Measurements from ENCODE around the gene NEO1. TPM values are rescaled to one million over a fixed set of nuclear protein-coding genes. Genes with fewer than 3 reads are reported as not detected.

The NEO1 gene
- total RNA-seq, 1 experiment from 2014 or later: 41.8 TPM

- Mint-ChIP-seq H3K9me3 (no peaks in the 10 kb centered on the region; a peak in 1 of 5 replicates), H3K4me3 (no peak overlapping the region), H3K36me3 (ENCODE audit: insufficient read depth in 1 of 3, low read depth in 3 of 3) (peaks cover 15 to 47% (median 32%) of the 10 kb centered on the region in 3 experiments), H3K27ac (peak overlapping the region in 2 of 3 experiments; percentile 48 to 51; a peak in 3 of 7 replicates), H3K4me1 (peaks cover 7 to 12% of the 10 kb centered on the region in 2 experiments; a peak in 3 of 4 replicates), H3K27me3 (ENCODE audit: low read depth) (no peaks in the 10 kb centered on the region)
- H2AFZ ChIP-seq (ENCODE audit: low read length): no peak overlapping the region
- H3K56ac ChIP-seq (ENCODE audit: insufficient read length, low read depth, low read length): no peak overlapping the region
- H3K23ac ChIP-seq (ENCODE audit: insufficient read length, low read depth, low read length): no peak overlapping the region
- H2BK5ac ChIP-seq (ENCODE audit: insufficient read length, low read length): no peak overlapping the region
- H3K4ac ChIP-seq (ENCODE audit: low read depth, low read length): no peak overlapping the region
- H3K27me3 ChIP-seq (ENCODE audit: insufficient read depth, low read length): no peaks in the 10 kb centered on the region
- no peak overlapping the region for H3K18ac ChIP-seq (ENCODE audit: insufficient read length, low read depth, low read length)
- no CpG with 5 or more reads among the region's 12 CpGs for WGBS (ENCODE audit: extremely low coverage, insufficient read length, low lambda C conversion rate)
- H3K4me1 ChIP-seq (ENCODE audit: insufficient read depth, low read length): no peaks in the 10 kb centered on the region
- H3K23me2 ChIP-seq (ENCODE audit: insufficient read length, low read depth, low read length, poor library complexity, severe bottlenecking): no peaks in the 10 kb centered on the region
- no peak overlapping the region for H2BK15ac ChIP-seq (ENCODE audit: low read depth, low read length)
- no peak overlapping the region for H3K9ac ChIP-seq (ENCODE audit: extremely low read depth, insufficient read length, low read length)
- no peak overlapping the region for H3K27ac ChIP-seq (ENCODE audit: insufficient read length, low read depth, low read length)
- no peaks in the 10 kb centered on the region for H4K20me1 ChIP-seq (ENCODE audit: control insufficient read depth, insufficient read depth, insufficient read length)
- DNase-seq: no peak
- H2BK12ac ChIP-seq (ENCODE audit: insufficient read length, low read depth, low read length): no peak overlapping the region
- no peaks in the 10 kb centered on the region for H3K9me3 ChIP-seq (ENCODE audit: control insufficient read depth, low read depth, low read length)
- H4K91ac ChIP-seq (ENCODE audit: insufficient read length, low read depth, low read length): no peak overlapping the region
- no peaks in the 10 kb centered on the region for H3K79me2 ChIP-seq (ENCODE audit: insufficient read depth, low read length)
- H3K4me2 ChIP-seq (ENCODE audit: insufficient read depth, insufficient read length, low read length): no peak overlapping the region
- no peak overlapping the region for H3T11ph ChIP-seq (ENCODE audit: low read length)
- H3K14ac ChIP-seq (ENCODE audit: insufficient read depth, low read length): no peak overlapping the region
- no peak overlapping the region for H2AK5ac ChIP-seq (ENCODE audit: insufficient read length, low read length)
- no peak overlapping the region for H4K8ac ChIP-seq (replicated peaks; ENCODE audit: insufficient read length, low read depth, low read length)
- H4K5ac ChIP-seq (ENCODE audit: insufficient read length, low read depth, low read length): no peak overlapping the region
- no peak overlapping the region for H2BK20ac ChIP-seq (ENCODE audit: low read depth, low read length, poor library complexity, severe bottlenecking)
- no peak overlapping the region for H2BK120ac ChIP-seq (ENCODE audit: low read depth, low read length, poor library complexity, severe bottlenecking)
- H3K79me1 ChIP-seq (ENCODE audit: insufficient read depth, low read depth, low read length, poor library complexity, severe bottlenecking): no peaks in the 10 kb centered on the region
- TF ChIP-seq, protein P1, sequence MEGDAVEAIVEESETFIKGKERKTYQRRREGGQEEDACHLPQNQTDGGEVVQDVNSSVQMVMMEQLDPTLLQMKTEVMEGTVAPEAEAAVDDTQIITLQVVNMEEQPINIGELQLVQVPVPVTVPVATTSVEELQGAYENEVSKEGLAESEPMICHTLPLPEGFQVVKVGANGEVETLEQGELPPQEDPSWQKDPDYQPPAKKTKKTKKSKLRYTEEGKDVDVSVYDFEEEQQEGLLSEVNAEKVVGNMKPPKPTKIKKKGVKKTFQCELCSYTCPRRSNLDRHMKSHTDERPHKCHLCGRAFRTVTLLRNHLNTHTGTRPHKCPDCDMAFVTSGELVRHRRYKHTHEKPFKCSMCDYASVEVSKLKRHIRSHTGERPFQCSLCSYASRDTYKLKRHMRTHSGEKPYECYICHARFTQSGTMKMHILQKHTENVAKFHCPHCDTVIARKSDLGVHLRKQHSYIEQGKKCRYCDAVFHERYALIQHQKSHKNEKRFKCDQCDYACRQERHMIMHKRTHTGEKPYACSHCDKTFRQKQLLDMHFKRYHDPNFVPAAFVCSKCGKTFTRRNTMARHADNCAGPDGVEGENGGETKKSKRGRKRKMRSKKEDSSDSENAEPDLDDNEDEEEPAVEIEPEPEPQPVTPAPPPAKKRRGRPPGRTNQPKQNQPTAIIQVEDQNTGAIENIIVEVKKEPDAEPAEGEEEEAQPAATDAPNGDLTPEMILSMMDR (conservative IDR thresholded peaks at IDR 0.05): no peak
Observed at GRCh38 chr15:73328149-73328820, 276.0 kb downstream of the NEO1 start.

Measured in H9 (cell line).